Measurements from ENCODE around the gene SRSF12. TPM values are rescaled to one million over a fixed set of nuclear protein-coding genes. Genes with fewer than 3 reads are reported as not detected.

Gene SRSF12
- total RNA-seq, 2 donors from 2014 or later, result 0.14 to 0.17 TPM

DNA sequence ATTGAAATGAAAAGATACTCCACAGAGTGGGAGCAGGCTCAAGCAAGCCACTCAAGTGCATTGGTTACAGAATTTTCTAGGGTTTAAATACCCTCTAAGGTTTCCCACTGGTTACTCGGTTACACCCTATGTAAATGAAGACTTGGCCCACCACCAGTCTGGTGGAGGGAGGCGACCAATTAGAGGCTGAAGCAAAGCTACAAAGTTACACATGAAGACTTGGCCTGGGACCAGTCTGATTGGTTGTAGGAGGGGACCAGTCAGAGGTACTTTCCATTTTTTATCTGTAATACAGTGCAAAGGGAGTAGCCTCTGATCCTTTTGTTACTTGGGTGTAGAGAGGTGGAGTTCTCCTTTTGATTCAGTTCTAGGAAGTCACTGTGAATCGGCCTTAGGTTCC lies 7.6 kb downstream of the SRSF12 start:
- Mint-ChIP-seq H3K4me1 (ENCODE audit: low read depth in 2 of 2) (no peaks in the 10 kb centered on the region), H3K4me3 (no peak overlapping the region), H3K9me3 (no peaks in the 10 kb centered on the region), H3K27ac (no peak overlapping the region), H3K36me3 (no peaks in the 10 kb centered on the region), H3K27me3 (no peaks in the 10 kb centered on the region)
- no peak for DNase-seq (ENCODE audit: low spot score)
- no peak for ATAC-seq

GRCh38 chr6:89100114-89100513 lies 17.8 kb downstream of the SRSF12 start:
- Mint-ChIP-seq H3K27ac (no peak overlapping the region), H3K4me1 (ENCODE audit: low read depth in 2 of 2) (peaks cover 0 to 15% of the 10 kb centered on the region in 2 donors), H3K9me3 (no peaks in the 10 kb centered on the region), H3K36me3 (no peaks in the 10 kb centered on the region), H3K4me3 (no peak overlapping the region), H3K27me3 (no peaks in the 10 kb centered on the region)
- DNase-seq (ENCODE audit: low spot score), result no peak
- ATAC-seq, result no peak

DNA sequence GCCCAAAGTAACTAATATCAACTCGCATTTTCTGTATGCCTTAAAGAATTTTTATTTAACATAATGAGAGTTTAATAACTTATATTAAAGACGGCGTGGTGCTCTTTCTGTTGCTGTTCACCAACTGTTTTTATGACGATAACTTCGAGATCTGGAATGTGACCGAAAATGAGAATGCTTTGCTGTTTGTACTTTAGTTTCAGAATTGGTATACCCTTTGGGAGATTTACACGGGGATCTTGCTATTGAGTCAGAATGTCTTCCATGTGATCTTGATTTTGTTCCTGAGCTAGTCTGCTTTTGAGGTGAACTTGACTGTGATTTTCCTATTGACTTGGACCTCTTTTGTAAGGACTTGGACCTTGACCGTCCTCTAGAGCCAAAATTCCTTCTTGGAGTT lies 19.4 kb downstream of the SRSF12 start:
- Mint-ChIP-seq H3K9me3 (no peaks in the 10 kb centered on the region), H3K4me3 (peak overlapping the region; percentile 54), H3K27me3 (no peaks in the 10 kb centered on the region), H3K4me1 (ENCODE audit: low read depth in 2 of 2) (peaks cover 0 to 15% of the 10 kb centered on the region in 2 donors), H3K27ac (no peak overlapping the region), H3K36me3 (no peaks in the 10 kb centered on the region)
- ATAC-seq (peak in 1 of 2 donors; percentile 69), DNase-seq (ENCODE audit: low spot score) (no peak)

DNA sequence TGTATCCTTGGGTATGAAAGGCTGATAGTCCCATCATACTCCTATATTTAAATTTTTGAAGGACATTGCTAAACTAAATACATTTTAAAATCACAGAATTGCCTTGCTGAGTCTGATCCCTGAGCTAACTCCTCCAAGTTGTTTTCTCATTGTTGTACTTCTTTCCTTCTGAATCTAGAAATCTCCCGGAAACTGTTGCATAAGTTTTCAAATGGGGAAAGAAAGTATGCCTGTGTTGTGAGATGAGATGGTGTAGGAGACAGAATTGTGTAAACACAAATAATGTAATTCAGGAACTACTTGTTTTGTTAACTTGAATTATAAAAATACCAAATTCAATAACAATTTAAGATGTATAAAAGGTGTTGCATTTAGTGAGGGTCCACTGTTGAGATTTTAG lies 30.0 kb downstream of the SRSF12 start:
- H3K27me3 Mint-ChIP-seq, result no peaks in the 10 kb centered on the region
- ATAC-seq (no peak), DNase-seq (ENCODE audit: low spot score) (no peak)
- peaks cover 38 to 66% of the 10 kb centered on the region in 2 donors for H3K4me1 Mint-ChIP-seq (ENCODE audit: low read depth in 2 of 2)
- H3K9me3 Mint-ChIP-seq, result no peaks in the 10 kb centered on the region
- H3K36me3 Mint-ChIP-seq, result peaks cover 18% of the 10 kb centered on the region
- H3K27ac Mint-ChIP-seq, result peak overlapping the region; percentile 26 to 44
- no peak overlapping the region for H3K4me3 Mint-ChIP-seq

GRCh38 chr6:89085409-89086205 lies 32.3 kb downstream of the SRSF12 start:
- no peak overlapping the region for H3K4me3 Mint-ChIP-seq
- H3K27me3 Mint-ChIP-seq, result no peaks in the 10 kb centered on the region
- H3K4me1 Mint-ChIP-seq (ENCODE audit: low read depth in 2 of 2), result peaks cover 39 to 67% of the 10 kb centered on the region in 2 donors
- H3K36me3 Mint-ChIP-seq, result peaks cover 25% of the 10 kb centered on the region
- no peak for DNase-seq (ENCODE audit: low spot score)
- H3K9me3 Mint-ChIP-seq, result no peaks in the 10 kb centered on the region
- peak overlapping the region; percentile 95 to 97 for H3K27ac Mint-ChIP-seq
- no peak for ATAC-seq

- H3K4me1 Mint-ChIP-seq (ENCODE audit: low read depth in 2 of 2), result peaks cover 37 to 61% of the 10 kb centered on the region in 2 donors
- peak overlapping the region; percentile 96 for H3K4me3 Mint-ChIP-seq
- H3K27ac Mint-ChIP-seq, result peak overlapping the region; percentile 95 to 97
- peaks cover 25% of the 10 kb centered on the region for H3K36me3 Mint-ChIP-seq
- DNase-seq (ENCODE audit: low spot score) (no peak), ATAC-seq (no peak)
- H3K9me3 Mint-ChIP-seq, result no peaks in the 10 kb centered on the region
- H3K27me3 Mint-ChIP-seq, result no peaks in the 10 kb centered on the region
Measured at GRCh38 chr6:89084954-89085353, 32.9 kb downstream of the SRSF12 start.

GRCh38 chr6:89084542-89084941 lies 33.3 kb downstream of the SRSF12 start:
- DNase-seq (ENCODE audit: low spot score) (no peak), ATAC-seq (no peak)
- Mint-ChIP-seq H3K27me3 (no peaks in the 10 kb centered on the region), H3K4me3 (peak overlapping the region; percentile 96), H3K27ac (peak overlapping the region; percentile 95 to 97), H3K9me3 (no peaks in the 10 kb centered on the region), H3K36me3 (peaks cover 25% of the 10 kb centered on the region), H3K4me1 (ENCODE audit: low read depth in 2 of 2) (peaks cover 35 to 61% of the 10 kb centered on the region in 2 donors)

DNA sequence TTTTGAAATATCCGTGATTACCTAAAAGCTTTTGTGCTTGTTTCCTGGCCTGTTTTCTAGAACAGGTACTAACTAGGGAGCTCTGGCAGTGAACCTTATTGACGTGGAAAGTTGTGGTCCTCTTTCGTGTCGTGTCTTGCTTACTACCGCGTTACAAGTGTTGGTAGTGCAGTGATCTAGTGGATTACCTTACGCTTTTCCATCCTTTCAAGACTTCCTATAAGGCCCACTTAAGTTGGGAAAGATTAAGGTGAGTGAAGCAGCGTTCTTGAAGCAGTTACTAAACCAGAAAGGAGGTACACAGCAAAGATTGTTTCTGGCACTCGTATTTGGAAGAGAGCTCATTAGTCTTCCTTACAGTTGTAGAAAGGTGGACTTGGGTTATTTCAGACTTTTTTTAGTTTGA lies 35.4 kb downstream of the SRSF12 start:
- Mint-ChIP-seq H3K4me1 (ENCODE audit: low read depth in 2 of 2) (peaks cover 33 to 55% of the 10 kb centered on the region in 2 donors), H3K4me3 (peak overlapping the region; percentile 96), H3K27me3 (no peaks in the 10 kb centered on the region), H3K36me3 (peaks cover 25% of the 10 kb centered on the region), H3K9me3 (no peaks in the 10 kb centered on the region), H3K27ac (peak overlapping the region; percentile 95 to 97)
- no peak for DNase-seq (ENCODE audit: low spot score)
- ATAC-seq, result no peak

- Mint-ChIP-seq H3K4me3 (peak overlapping the region; percentile 96), H3K27ac (peak overlapping the region; percentile 95 to 97), H3K4me1 (ENCODE audit: low read depth in 2 of 2) (peaks cover 28 to 50% of the 10 kb centered on the region in 2 donors), H3K36me3 (peaks cover 25% of the 10 kb centered on the region), H3K27me3 (no peaks in the 10 kb centered on the region), H3K9me3 (no peaks in the 10 kb centered on the region)
- ATAC-seq (peak; percentile 83 to 85), DNase-seq (ENCODE audit: low spot score) (peak; percentile 98)
Measured at GRCh38 chr6:89081423-89082322, 36.2 kb downstream of the SRSF12 start.

GRCh38 chr6:89081129-89081422 lies 36.8 kb downstream of the SRSF12 start:
- Mint-ChIP-seq H3K27me3 (no peaks in the 10 kb centered on the region), H3K27ac (peak overlapping the region; percentile 95 to 97), H3K9me3 (no peaks in the 10 kb centered on the region), H3K4me1 (ENCODE audit: low read depth in 2 of 2) (peaks cover 25 to 47% of the 10 kb centered on the region in 2 donors), H3K4me3 (peak overlapping the region; percentile 96), H3K36me3 (peaks cover 25% of the 10 kb centered on the region)
- DNase-seq (ENCODE audit: low spot score), result no peak
- ATAC-seq, result no peak

DNA sequence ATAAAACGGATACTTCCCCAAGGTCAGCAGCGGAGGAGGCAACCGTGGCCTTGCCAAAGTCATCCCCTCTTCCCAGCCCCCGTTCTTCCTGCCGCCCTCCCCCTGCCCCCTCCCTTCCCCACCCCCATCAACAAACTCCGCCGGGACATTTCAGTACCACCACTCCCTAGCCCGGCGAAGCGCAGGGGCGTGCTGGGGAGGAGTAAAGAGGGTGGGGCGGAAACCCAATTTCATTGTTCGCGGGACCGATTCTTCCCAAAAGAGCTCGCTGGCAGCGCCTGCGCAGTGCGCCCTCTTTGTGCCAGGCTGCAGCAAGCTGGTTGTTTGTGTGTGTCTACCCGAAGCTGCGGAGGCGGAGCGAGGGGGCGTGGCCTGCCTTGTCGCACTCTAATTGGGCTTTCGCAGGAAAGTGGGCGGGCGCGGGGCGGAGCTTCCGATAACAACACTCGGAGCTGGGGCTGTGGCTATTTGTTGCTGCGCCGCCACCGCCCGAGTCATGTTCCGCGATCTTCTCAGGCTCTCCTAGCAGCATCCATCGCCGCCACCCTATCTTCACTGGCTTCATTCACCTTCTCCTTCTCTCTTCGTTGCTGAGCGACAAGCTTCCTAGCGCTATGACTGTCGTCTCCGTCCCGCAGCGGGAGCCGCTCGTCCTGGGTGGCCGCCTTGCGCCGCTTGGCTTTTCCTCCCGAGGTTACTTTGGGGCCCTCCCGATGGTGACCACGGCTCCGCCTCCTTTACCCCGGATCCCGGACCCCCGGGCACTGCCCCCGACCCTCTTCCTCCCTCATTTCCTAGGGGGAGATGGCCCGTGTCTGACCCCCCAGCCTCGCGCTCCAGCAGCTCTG lies 37.4 kb downstream of the SRSF12 start, which contains the start of gene PNRC1:
TSS of gene PNRC1 (plus strand) at position 471 of the 848 bp plus-strand sequence. CDS start at position 615, 144 bp downstream.
- peaks cover 24% of the 10 kb centered on the region for H3K36me3 Mint-ChIP-seq
- DNase-seq (ENCODE audit: low spot score) (peak; percentile 100), ATAC-seq (peak; percentile 87 to 89)
- no peaks in the 10 kb centered on the region for H3K9me3 Mint-ChIP-seq
- H3K27ac Mint-ChIP-seq, result peak within 1 kb of the TSS; percentile 95 to 97
- no peaks in the 10 kb centered on the region for H3K27me3 Mint-ChIP-seq
- peak within 1 kb of the TSS; percentile 96 for H3K4me3 Mint-ChIP-seq
- peaks cover 25 to 46% of the 10 kb centered on the region in 2 donors for H3K4me1 Mint-ChIP-seq (ENCODE audit: low read depth in 2 of 2)

DNA sequence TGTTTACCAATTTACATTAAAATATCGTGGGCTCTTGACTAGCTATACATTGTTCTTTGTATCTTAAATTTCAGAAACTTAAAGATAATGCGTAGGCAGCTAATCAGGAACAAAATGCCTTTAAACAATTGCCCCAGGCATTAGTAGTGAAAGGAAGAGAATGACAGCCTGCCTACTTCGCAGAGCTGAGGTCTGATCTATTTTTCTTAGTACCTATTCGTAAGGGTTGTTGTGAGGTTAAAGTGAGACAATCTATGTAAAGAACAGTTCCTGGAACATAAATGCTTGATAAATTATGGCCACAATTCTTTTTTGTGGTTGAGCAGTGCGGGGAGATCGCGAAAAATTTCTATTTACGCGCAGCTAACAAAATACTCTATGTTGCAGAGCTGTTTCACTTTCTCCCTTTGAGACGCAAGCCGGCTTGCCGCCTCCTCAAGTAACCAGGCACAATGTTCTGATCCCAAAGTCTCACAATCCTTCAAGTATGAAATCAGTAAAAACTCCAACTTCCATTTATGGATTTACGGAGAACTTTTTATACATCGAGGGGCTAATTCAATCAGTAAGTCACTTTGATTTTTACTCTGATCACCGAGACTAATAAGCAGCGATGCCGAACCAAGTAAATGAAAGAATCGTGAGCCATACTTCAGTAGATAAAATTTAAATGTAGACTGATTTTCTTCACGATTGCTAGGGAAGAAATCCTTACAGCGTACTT lies 38.2 kb downstream of the SRSF12 start:
- Mint-ChIP-seq H3K27ac (peak overlapping the region; percentile 87 to 97), H3K9me3 (no peaks in the 10 kb centered on the region), H3K4me1 (ENCODE audit: low read depth in 2 of 2) (peaks cover 22 to 38% of the 10 kb centered on the region in 2 donors), H3K4me3 (peak overlapping the region; percentile 94), H3K36me3 (peaks cover 16% of the 10 kb centered on the region), H3K27me3 (no peaks in the 10 kb centered on the region)
- DNase-seq (ENCODE audit: low spot score), result peak; percentile 75
- ATAC-seq, result peak; percentile 15 to 26

- DNase-seq (ENCODE audit: low spot score) (no peak), ATAC-seq (no peak)
- H3K27me3 Mint-ChIP-seq, result peaks cover 0 to 5% of the 10 kb centered on the region in 2 donors
- no peak overlapping the region for H3K27ac Mint-ChIP-seq
- peaks cover 2% of the 10 kb centered on the region in 2 donors for H3K4me1 Mint-ChIP-seq (ENCODE audit: low read depth in 2 of 2)
- H3K9me3 Mint-ChIP-seq, result no peaks in the 10 kb centered on the region
- no peaks in the 10 kb centered on the region for H3K36me3 Mint-ChIP-seq
- H3K4me3 Mint-ChIP-seq, result no peak overlapping the region
Measured at GRCh38 chr6:89073840-89074239, 44.0 kb downstream of the SRSF12 start.
